SK-N-SH treated with all-trans-retinoic acid at 6 μM for 48 hours (cell line): ENCODE results near the gene PRKG1.

Source experiments
- ARNTL ChIP-seq: fragments of 450-650 bp; formaldehyde crosslinking; IDR thresholded peaks from 2 replicates; pipeline ENCODE4 v1.5.0; 2020; ENCODE audit warnings: low read depth, mild to moderate bottlenecking, moderate library complexity, borderline replicate concordance
- OSR1 ChIP-seq: fragments of 250-450 bp; sonication (Bioruptor Pico); IDR thresholded peaks from 2 replicates; pipeline ENCODE4 v1.8.0; 2022; ENCODE audit warnings: moderate library complexity, mild to moderate bottlenecking, inconsistent platforms
- PATZ1 ChIP-seq: fragments of 250-450 bp; sonication (Bioruptor Pico); IDR thresholded peaks from 2 replicates; pipeline ENCODE4 v1.8.0; 2020; ENCODE audit warnings: mild to moderate bottlenecking, moderate library complexity, borderline replicate concordance
- TCF4 ChIP-seq: fragments of 250-450 bp; sonication (Bioruptor Pico); IDR thresholded peaks from 2 replicates; pipeline ENCODE4 v1.8.0; 2021; ENCODE audit warnings: mild to moderate bottlenecking, moderate library complexity, borderline replicate concordance
- TSHZ2 ChIP-seq: fragments of 250-450 bp; sonication (Bioruptor Pico); IDR thresholded peaks from 2 replicates; pipeline ENCODE4 v1.5.0; 2020; ENCODE audit warnings: mild to moderate bottlenecking, moderate library complexity
- ZFP30 ChIP-seq: fragments of 450-650 bp; formaldehyde crosslinking; IDR thresholded peaks from 2 replicates; pipeline ENCODE4 v1.5.0; 2022; ENCODE audit warnings: mild to moderate bottlenecking, moderate library complexity

- TF ChIP-seq ZFP30 (CRISPR knock-in tag) (no peak), OSR1 (CRISPR knock-in tag) (no peak), TCF4 (CRISPR knock-in tag) (no peak), PATZ1 (CRISPR knock-in tag) (no peak), ARNTL (CRISPR knock-in tag) (no peak), TSHZ2 (no peak)
Measured at GRCh38 chr10:51911723-51912122, 837.4 kb downstream of the PRKG1 start.
